GM20000 (cell line): ENCODE results near the gene NT5DC1.
A peak's percentile ranks its signal among the peaks of the same experiment; 100 is the strongest.

Experiments used
- DNase-seq: peaks from one replicate; pipeline ENCODE4 v3.0.0; 2012; ENCODE audit warnings: low spot score
- CTCF ChIP-seq: IDR thresholded peaks from 2 replicates; pipeline ENCODE4 v1.5.1; 2012; ENCODE audit warnings: mild to moderate bottlenecking, control low read depth; ENCODE audit errors: extremely low read depth, missing control alignments

Gene NT5DC1

DNA sequence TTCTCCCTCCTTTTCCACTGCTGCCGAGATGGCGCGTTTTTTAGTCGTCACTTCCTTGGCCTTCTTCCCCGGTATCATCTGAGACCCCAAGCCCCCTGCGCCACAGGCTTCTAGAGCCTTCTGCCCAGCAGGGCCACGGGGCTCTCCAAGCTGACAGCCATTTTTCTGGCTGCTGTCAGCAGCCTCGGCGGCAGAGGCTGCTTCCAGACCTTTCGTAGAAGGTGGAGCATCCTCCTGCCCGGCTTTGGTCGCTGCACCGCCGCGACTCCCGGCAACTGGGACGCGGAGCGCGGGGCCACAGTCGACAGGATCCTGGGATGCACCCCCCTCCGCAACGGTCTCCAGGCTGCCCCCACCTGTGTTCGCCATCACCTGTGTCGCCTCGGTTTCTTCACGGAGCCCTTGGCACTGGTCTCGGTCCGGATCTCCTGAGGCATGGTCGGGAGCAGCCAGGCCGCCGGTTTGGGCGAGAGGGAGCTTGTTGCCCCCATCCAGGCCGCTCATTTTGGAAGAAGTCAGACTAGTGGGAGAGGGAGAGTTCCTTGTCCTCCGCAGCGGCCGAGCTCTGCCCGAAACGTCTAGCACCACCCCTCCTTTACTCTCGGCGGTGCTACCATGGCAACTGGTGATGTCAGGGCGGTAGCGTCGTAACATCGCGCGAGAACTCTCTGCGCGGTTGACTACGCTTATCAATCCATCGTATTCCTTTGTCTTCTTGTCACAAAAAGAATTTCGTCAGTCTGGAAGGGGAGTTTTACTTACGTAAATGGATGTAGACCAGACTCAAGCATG lies 153.0 kb downstream of the NT5DC1 start, which contains the start of gene TSPYL4:
Gene TSPYL4 (minus strand): TSS at position 571 of the 792 bp plus-strand sequence. CDS start 67 bp downstream, at position 504.
- no peak for TF ChIP-seq CTCF
- DNase-seq: peak; percentile 86

DNA sequence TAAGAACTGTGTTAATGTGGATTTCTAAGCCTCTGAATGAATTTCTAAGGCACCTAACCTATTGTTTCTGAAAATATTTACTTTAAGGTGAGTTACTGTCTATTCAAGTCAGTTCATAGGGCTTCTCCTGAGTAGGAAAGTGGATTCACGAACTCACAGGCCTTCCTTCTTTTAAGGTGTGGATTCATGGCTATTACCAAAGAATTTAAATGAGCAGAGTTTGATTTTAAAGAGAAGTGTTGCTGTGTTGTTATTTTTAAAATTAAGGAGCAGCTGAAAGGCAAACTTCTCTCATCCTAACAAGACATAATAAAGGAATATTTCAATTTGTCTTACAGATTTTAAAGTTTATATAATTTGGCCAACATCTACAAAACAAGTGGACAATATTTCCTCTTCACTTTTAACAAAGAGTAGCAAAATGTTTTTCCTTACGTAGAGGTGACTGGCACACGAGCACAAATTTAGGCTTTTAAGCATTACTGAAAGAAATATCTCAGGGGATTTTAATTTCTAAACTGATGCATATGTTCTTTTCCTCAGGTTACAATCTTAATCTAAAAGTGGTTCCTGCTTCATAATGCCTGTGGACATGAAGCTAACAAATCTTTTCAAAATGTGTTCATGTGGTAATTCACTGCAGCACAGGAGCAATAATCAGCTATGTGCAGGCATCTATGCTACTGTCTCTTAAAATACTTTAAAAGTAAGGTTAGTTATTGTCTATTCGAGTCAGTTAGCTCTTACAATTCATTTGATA lies 153.8 kb downstream of the NT5DC1 start:
- DNase-seq: no peak
- no peak for TF ChIP-seq CTCF

- no peak for TF ChIP-seq CTCF
- no peak for DNase-seq
These were observed 154.7 kb downstream of the NT5DC1 start for GRCh38 chr6:116255246-116255800.

DNA sequence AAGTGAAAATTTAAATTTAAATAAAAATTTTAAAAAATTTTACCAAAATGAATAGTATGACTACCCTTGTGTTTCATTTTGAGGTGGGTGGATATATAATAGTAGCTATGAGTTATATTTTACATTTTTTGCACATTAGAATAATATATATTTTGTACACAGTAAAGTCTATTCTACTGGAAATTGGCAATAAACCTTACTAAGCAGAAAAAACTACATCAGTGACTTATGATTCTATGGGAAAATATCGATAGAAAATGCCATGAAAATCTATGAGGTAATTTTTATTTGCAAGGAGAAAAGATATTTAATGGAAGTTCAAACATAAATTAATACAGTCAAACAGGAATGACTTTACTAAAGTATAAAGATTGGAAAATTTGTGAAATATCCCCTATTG lies 156.0 kb downstream of the NT5DC1 start:
- no peak for DNase-seq
- no peak for TF ChIP-seq CTCF

DNA sequence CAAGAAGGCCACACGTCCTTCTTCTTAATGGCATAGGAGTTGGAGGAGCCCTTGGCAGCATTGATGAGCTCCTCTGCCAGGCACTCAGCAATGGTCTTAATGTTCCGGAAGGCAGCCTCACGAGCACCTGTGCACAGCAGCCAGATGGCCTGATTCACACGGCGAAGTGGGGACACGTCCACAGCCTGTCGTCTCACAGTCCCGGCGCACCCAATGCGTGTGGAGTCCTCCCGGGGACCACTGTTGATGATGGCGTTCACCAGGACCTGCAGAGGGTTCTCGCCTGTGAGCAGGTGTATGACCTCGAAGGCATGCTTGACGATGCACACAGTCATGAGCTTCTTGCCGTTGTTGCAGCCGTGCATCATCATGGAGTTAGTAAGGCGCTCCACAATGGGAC lies 157.9 kb downstream of the NT5DC1 start:
- DNase-seq: no peak
- no peak for TF ChIP-seq CTCF

DNA sequence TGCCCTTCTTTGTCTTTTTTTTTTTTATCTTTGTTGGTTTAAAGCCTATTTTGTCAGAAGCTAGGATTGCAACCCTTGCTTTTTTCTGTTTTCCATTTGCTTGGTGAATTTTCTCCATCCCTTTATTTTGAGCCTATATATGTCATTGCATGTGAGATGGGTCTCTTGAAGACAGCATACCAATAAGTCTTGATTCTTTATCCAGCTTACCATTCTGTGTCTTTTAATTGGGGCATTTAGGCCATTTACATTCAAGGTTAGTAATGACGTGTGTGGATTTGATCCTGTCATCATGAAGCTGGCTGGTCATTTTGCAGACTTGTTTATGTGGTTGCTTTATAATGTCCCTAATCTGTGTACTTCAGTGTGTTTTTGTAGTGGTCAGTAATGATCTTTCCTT lies 162.7 kb downstream of the NT5DC1 start:
- no peak for TF ChIP-seq CTCF
- DNase-seq: no peak
